Activated T-cell treated with anti-CD3 and anti-CD28 coated beads, Interleukin-2, amount 50 U/mL, for 1 hour (primary cell): ENCODE measurements around the gene WASF2.
"Not testable (repeated sequence)": the region's sequence is repeated elsewhere in the genome, so short reads cannot be mapped to it uniquely, and the experiment has no call there.

Source experiments
- DNase-seq: peaks from one replicate; pipeline ENCODE4 v3.0.0-alpha.2; 2020

Gene WASF2

DNA sequence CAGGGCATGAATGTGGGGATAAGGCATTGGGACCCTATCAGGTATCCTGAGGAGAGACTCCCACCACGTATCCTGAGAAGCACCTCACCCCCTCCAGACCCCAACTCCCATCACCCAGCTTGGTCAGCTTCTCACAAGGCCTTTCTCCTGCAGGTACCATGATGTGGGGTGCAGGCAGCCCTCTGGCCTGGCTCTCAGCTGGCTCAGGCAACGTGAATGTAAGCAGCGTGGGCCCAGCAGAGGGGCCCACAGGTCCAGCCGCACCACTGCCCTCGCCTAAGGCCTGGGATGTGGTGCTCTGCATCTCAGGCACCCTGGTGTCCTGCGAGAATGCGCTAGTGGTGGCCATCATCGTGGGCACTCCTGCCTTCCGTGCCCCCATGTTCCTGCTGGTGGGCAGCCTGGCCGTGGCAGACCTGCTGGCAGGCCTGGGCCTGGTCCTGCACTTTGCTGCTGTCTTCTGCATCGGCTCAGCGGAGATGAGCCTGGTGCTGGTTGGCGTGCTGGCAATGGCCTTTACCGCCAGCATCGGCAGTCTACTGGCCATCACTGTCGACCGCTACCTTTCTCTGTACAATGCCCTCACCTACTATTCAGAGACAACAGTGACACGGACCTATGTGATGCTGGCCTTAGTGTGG is 96.2 kb downstream of the WASF2 start:
- DNase-seq: no peak

DNA sequence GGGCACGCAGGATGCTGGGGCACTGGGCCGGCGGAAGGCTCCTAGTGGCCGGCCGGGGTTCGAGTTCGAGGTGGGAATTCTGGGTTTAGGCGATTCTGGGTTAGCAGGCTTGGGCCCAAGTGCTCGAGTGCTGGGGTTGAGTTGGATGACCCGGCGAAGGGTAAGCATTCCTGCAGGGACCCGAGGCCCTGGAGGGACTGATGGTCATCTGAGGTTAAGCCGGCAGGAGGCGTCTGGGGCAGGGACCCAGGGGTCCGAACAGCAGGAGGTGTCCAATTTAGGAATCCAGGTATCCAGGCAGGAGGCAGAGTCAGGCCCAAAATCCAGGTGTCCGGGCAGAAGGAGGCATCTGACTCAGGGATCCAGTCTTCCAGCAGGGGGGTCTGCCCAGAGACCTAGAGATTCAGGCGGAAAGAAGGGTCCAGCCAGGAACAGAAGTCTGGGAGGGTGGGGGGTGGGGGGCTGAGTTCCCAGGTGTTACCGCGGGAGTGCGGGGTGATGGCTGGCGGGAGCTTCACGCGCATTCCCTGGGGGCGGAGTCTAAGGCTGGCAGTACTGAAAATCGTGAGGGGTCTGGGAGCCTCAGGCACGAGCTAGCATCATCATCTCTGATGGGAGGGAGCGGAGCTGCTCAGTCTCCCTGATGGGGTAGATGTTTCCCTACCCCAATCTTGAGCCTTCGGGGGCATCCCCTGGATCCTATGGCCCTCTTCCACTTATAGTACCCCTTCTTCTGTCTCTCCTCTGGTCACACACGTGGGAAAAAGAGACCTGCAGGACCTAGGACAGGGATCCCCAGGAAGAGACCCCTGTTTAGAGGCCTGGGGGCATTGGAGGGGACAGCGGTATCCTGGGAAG is 97.0 kb downstream of the WASF2 start:
- DNase-seq: no peak

DNA sequence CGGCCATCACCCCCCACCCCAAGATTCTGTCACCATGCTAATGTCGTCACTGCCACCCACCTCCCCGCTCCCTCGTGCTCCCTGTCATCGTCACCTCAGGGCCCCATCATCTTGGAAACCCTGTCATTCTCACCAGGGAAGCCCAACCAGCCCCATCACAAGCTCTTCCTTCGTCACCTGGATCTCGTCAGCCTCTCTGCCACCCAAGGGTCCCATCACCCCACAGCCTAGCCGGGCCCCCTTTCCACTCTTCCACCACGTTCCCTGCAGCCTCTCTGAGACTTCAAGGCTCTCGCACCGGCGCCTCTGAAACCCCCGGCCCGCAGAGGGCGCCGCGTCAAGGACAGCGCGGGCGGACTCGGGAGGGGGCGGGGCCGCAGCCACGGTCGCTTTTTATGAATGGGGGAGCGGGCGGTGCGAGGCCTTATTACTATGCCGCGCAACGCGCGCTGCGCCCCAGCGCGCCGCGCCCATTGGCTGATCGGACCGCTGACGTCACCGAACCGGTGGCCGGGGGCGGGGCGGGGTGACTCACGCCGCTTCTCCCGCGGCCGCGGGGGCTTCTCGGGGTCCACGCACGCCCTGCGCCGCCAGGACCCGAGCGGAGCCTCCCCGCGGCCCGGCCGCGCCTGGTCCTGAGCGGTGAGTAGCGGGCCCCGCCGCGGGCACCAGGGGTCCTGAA is 97.7 kb downstream of the WASF2 start, which contains the start of gene GPR3:
TSS of gene GPR3 (plus strand) at position 527 of the 682 bp plus-strand sequence. CDS start 1,177 bp downstream, outside the sequence.
- peak; percentile 96 for DNase-seq

DNA sequence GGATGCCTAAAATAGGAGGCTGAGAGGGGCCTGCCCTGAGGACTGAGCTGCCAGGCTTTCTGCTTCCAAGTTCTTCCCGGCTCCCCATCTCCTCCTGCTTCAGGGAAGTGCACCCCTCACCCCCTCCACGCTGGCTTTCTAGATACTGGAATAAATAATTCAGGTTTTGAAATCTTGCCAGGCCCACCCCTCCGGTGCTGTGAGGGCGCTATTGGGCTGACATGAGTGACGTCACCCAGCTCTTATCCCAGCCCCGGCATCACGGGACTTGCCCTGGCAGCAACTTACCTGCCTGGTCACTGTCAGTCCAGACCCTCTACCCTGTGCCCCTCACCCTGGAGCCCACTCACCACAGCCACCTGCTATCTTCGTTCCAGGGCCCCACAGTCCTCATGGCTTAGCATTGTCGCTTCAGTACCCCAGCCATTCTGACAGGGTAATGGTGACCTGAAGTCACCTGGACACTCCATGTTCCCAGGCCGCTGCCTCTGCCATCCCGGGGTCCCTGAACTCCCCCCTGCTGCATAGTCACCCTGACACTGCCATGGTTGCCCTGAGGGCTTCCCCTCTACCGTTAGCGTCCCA is 98.4 kb downstream of the WASF2 start:
- peak; percentile 39 for DNase-seq

DNA sequence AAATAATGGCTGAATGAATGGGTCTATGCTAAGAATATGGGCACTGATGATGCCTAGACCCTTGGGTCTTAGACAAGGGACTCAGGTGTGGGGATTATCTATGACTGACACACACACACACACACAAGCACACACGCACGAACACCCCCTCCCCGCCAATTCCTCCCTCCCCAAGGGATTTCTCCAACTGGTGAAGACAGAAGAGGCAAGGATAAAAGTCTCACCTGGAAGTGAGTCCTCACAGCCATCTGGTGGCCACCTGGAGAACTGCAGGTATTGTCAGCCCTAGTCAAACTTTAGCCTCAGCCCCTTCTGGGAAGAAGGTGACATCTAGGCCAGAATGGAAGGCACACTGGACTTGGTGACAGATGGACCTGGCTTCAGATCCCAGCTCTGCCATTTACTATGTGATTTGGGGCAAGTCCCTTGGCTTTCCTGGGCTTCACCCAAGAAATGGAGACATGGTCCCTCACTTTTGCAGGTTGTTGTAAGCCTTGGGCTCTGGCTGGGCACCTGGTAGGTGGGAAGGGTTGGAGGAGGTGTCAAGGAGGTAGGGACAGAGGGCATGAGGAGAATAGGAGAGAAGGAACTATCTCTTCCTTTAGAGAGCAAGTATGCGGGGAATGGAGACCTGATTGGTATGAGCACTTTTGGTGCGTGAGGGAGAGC is 101.5 kb downstream of the WASF2 start:
- DNase-seq: peak; percentile 79

DNA sequence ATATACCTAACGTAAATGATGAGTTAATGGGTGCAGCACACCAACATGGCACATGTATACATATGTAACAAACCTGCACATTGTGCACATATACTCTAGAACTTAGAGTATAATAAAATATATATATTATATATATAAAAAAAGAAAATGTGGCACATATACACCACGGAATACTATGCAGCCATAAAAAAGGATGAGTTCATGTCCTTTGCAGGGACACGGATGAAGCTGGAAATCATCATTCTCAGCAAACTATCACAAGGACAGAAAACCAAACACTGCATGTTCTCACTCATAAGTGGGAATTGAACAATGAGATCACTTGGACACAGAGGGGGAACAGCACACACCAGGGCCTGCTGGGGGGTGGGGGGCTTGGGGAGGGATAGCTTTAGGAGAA is 105.2 kb downstream of the WASF2 start:
- DNase-seq: not testable (repeated sequence)

DNA sequence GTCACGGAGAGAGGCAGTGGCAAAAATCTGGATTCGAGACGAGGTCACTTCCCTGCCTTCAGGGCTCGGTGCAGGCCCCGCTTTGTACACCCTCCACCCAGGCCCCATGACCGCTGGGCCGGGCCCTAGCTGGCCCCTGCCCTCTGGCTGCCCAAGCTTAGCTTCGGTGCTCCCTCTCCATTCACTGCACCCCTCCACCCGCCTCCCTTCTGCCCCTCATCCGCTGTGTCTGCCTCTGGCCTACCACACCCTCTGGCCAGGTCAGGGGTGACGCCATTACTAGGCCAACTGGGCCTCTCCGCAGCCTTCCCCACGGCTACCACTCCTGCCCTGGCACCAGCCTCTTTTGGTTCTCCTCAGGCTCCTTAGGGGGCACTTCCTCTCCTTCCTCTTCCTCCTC is 106.3 kb downstream of the WASF2 start:
- no peak for DNase-seq

DNA sequence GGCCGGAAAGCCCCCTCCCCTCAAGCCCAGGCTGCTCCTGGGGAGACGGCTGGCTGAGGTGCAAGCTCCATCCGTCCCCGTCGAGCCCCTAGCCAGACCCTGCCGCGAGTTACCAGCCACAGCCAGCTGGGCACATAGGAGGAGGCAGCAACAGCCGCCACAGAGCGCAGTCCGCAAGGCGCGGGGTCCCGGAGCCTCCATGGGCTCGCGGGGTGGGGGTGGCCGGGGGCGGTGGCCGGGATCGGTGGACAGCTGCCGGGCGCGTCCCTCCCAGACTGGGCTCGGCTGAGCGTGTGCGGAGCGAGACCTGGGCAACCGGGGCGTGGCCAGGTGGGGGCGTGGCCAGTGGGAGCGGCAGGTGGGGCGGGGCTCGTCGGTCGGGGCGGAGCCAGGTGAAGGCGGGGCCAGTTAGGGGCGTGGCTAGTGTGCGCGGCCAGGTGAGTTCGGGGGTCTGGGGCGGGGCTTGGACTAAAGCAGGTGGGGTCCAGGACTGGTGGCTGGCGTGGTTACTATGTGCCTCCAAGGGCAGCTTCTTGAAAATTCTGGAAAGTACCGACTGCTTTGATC is 106.8 kb downstream of the WASF2 start, which contains the start of gene CD164L2:
TSS of gene CD164L2 (minus strand) at position 295 of the 567 bp plus-strand sequence. CDS start at position 201, 94 bp downstream.
- peak; percentile 66 for DNase-seq

DNA sequence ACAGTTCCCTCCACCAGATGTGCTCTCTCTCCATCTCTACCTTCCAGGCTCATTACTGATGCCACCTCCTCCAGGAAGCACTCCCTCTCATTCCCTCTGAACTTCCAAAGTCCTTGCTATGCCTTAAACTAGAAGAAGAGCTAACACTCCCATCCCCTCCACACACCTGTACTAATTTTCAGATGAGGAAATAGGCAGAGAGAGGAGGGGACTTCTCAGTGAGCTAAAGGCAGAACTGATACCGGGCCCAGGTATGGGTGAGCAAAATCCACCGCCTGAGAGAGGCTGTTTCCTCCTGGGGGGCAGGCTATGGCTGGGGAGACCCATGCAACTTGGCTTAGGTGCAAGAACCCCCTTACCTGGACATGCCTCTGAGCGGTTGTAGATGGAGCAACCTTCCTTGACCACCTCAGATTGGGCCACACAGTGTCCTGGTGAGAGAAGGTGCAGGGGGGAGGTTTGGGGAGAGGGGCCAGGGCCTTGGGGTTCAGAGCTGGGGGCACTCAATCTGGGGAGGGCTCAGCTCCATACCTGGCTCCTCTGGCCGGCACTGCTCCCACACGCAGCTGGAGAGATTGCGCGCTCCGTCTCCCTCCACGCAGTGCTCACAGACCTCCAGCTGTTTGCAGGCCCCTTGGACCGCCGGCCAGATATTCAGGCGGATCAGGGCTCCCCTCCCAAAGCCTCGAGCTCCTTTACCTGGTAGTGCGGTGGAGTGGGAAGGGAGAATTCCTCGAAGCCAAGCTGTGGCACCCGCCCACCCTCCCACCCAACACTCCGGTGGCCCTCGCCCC is 107.8 kb downstream of the WASF2 start:
- DNase-seq: no peak

DNA sequence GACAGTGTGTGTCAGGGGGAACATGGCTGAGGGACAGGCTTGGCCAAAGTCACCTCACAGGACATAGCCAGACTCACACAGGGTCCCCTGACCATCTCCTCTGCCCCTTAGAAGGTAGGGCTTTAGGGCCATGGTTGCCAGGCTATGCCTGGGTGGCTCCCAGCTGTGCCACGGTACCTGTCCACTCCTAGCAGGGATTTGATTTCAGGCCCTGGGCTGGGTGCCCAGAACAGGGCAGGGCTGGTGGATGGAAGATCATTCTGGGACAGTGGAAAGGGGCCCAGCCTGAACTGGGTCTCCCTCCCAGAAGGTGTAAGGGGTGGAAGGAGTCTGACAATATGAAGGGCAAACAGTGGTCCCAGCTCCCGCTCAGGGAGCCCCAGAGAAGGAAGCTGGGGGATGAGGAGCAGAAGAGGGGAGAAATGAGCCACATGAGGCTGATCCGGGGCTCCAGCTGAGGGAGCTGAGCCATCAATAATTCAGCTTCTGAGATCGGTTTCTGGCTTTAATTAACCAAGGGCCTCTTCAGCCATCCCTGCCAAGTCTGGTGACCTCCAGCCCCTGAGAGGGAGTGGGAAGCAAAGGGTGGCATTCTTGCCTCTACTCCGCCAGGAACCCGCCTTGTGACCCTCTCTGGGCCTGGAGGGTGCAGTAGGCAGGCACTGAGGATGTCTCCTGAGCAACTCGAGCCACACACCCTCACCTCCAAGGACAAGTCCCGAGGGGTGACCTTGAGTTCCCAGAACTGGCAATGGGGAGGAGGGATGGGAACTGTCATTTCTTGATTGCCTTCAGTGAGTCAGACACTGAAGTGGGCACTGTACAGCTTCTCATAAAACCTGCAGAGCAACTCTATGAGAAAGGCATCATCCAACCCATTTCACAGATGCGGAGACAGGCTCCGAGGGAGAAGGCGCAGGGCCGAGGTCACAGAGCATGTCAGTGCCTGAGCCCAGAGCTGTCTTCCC is 108.9 kb downstream of the WASF2 start:
- no peak for DNase-seq

DNA sequence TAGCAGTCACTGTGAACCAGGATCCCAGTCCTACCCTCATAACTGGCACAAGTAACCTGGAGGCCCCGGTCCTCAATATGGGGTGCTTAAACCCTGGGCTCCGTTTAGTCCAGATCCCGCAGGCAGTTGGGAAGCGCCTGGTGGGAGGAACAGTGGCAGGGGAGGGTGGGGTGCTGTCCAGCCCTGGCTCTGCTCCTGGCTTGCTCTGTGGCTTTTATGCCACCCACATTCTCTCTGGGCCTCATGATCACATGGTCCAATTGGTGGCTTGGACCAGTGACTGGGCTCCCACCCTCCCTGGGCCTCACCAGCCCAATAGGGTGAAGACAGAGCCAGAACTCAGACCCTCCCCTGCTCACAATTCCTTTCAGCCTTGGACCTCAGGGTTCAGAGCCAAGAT is 109.7 kb downstream of the WASF2 start:
- DNase-seq: no peak

DNA sequence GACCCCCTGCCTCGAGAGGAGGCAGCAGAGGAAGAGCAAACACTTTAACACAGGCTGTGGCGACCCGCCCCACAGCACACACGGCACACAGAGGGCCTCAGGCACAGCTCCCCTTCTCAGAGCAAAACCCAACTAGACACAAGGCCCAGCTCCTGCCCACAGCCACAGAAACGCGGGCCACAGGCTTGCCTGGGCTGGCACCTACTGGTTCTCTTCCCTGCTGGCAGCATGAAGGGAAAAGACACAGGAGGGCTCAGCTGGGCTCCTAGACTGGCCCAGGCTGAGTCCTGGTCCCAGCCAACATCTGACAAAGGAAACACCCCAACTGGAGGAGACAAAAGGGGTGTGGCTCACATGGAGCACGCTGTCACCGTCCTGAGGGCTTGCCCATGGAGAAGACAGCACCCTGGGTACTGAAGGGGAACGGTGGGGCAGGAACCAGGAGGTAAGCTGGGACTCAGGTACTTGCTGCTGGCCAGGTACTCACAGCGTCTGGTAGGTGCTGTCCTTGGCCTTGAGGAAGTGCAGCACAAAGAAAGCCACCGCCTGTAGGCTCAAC is 110.3 kb downstream of the WASF2 start:
- no peak for DNase-seq

DNA sequence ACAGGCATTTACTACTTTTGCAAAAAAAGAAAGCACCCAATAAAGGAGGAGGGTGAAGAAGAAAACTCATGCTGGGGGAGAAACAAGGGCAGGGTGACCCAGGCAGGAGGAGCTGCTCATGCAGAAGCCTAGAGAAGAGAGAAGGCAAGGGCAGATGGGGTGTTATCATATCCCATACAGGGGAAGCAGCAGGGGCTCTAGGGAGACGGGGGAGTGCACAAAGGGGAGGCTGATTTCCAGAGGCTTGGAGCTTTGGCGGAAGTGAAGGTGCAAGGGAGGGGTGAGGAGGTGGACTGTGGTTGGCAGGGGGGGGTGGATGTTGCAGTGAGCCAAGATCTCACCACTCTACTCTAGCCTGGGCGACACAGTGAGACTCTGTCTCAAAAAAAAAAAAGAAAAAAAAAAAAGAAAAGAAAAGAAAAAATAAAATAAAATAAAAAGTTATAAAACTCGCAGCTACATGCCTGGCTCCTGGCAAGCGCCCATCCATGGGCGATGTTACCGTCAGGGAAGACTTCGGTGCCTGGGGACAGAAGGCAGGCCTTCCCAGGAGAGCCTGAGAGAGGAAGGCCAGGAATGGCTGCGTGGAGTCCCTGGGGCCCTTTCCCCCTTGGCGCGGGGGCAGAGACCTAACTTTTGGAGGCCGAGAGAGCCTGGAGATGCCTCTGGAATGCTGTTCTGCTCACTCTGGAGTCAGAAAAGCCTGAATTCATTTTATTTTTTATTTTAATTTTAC is 112.0 kb downstream of the WASF2 start:
- no peak for DNase-seq

DNA sequence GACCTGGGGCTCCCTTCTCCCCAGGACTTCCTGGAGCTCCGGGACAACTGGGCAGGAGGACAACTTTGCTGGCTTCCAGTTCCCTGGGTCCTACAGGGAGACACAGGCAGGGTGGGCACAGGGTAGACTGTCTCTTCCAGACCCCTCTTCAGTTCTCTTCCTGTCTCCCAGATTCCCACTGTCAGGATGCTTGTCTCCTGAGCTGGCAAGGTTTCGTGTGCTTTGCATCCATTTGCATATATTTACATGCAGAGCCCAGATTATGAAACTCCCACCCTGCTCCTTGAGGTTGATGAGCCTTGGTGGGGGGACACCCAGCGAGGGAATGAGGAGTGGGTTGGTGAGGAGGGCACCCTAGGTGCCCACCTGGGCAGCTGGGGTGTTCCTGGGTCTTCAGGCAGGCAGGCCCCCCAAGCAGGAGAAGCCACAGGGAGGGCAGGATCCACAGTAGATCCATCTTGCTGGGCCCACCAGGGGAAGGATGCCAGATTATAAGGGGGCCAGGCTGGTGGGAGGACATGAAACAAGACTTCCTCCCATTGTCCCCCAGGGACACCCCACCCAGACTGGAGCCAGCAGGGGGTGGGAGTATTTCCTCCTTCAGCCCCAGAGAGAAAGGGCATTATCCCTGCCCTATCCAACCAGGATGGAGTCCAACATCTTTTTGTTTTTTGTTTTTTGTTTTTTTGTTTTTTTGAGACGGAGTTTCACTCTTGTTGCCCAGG is 115.4 kb downstream of the WASF2 start, which contains the start of gene FCN3:
TSS of gene FCN3 (minus strand) at position 463 of the 725 bp plus-strand sequence. CDS start at position 457, 6 bp downstream.
- DNase-seq: no peak

DNA sequence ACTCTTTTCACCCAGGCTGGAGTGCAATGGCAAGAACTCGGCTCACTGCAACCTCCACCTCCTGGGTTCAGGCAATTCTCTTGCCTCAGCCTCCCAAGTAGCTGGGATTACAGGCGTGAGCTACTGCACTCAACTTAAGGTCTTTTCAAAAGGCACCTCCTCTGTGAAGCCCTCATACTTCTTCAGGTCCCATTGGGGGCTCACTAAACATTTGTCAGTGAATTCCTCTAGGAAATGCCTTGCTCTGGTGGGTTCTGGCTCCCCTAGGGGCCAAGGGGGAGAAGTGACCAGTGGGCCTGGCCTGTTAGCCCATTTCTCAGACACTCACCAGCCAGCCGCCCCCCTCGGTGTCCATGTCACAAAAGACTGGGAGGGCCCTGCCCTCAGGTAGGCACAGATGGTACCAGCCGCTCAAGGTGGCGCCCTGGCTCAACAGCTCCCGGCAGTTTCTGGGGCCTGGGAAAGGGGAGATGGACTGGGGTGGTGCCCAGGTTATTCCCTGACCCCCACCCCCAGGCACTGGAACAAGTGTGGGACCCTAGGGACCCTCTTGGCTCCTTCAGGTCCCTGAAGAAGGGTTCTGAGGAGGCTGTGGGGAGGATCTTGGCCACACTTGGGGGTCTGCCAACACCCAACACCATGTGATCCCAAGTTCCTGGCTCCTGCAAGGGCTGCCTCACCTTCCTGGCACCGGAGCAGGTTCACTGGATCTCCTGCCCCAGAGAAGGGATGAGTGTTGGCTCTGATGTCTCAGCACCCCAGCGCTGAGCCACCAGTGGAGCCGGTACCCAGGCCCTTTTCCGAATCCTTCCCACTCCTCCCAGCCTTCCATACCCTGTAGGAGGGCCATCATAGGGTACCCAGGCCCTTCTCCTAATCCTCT is 116.9 kb downstream of the WASF2 start:
- DNase-seq: no peak

DNA sequence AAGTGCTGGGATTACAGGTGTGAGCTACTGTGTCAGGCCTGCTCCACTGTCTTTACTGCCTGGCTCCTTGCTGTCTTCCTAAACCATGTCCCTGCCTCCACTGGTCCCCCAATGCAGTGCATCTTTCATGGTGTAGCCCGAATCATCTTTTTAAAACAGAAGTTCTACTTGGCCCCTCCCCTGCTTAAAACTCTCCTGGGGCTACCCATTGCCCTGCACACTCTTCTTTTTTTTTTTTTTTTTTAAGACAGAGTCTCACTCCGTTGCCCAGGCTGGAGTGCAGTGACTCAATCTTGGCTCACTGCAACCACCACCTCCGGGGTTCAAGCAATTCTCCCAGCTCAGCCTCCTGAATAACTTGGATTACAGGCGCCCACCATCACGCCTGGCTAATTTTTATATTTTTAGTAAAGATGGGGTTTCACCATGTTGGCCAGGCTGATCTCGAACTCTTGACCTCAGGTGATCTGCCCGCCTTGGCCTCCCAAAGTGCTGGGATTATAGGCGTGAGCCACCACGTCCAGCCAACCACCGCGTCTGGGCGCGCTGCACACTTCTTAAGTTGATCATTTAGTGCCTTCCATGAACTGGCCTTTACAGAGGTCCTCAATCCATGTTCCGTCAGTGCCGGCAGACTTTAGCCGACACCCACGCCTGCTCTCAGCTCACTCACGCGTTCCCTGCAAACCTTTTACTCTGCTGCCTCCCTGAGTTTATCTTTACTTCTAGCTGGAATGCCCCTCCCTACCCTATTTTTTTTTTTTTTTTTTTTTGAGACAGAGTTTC is 117.8 kb downstream of the WASF2 start:
- no peak for DNase-seq
